ENCODE data around the gene METTL15. TPM values are rescaled to one million over a fixed set of nuclear protein-coding genes. Genes with fewer than 3 reads are reported as not detected.

METTL15 gene
- total RNA-seq, 1 experiment from 2014 or later: 9.1 TPM

GRCh38 chr11:28114731-28115130, 6.5 kb downstream of the METTL15 start:
- Mint-ChIP-seq H3K9me3 (no peaks in the 10 kb centered on the region), H3K27ac (no peak overlapping the region)
- peaks cover 2% of the 10 kb centered on the region; the same call in 1 of the 2 replicates for H3K79me2 ChIP-seq (ENCODE audit: insufficient read depth, low read length)

More at GRCh38 chr11:28114731-28115130, 6.5 kb downstream of the METTL15 start:
- H3K4me3 Mint-ChIP-seq: no peak overlapping the region
- Histone ChIP-seq H2BK5ac (ENCODE audit: insufficient read length, low read length) (no peak overlapping the region), H3K56ac (ENCODE audit: insufficient read length, low read depth, low read length) (no peak overlapping the region), H4K20me1 (ENCODE audit: control insufficient read depth, insufficient read depth, insufficient read length) (no peaks in the 10 kb centered on the region), H2BK20ac (ENCODE audit: low read depth, low read length, poor library complexity, severe bottlenecking) (no peak overlapping the region), H3K79me1 (ENCODE audit: insufficient read depth, low read depth, low read length, poor library complexity, severe bottlenecking) (no peaks in the 10 kb centered on the region), H3K23ac (ENCODE audit: insufficient read length, low read depth, low read length) (no peak overlapping the region), H3K4me1 (ENCODE audit: insufficient read depth, low read length) (no peaks in the 10 kb centered on the region), H2AFZ (ENCODE audit: low read length) (no peak overlapping the region), H2BK15ac (ENCODE audit: low read depth, low read length) (no peak overlapping the region), H3K27ac (ENCODE audit: insufficient read length, low read depth, low read length) (no peak overlapping the region), H3K4me2 (ENCODE audit: insufficient read depth, insufficient read length, low read length) (no peak overlapping the region), H3K9me3 (ENCODE audit: control insufficient read depth, low read depth, low read length) (no peaks in the 10 kb centered on the region), H4K91ac (ENCODE audit: insufficient read length, low read depth, low read length) (no peak overlapping the region), H3K27me3 (ENCODE audit: insufficient read depth, low read length) (no peaks in the 10 kb centered on the region), H3T11ph (ENCODE audit: low read length) (no peak overlapping the region), H2AK5ac (ENCODE audit: insufficient read length, low read length) (no peak overlapping the region), H3K9ac (ENCODE audit: extremely low read depth, insufficient read length, low read length) (no peak overlapping the region), H2BK12ac (ENCODE audit: insufficient read length, low read depth, low read length) (no peak overlapping the region), H3K14ac (ENCODE audit: insufficient read depth, low read length) (no peak overlapping the region), H2BK120ac (ENCODE audit: low read depth, low read length, poor library complexity, severe bottlenecking) (no peak overlapping the region), H3K18ac (ENCODE audit: insufficient read length, low read depth, low read length) (no peak overlapping the region), H4K5ac (ENCODE audit: insufficient read length, low read depth, low read length) (no peak overlapping the region), H3K23me2 (ENCODE audit: insufficient read length, low read depth, low read length, poor library complexity, severe bottlenecking) (peaks cover 4% of the 10 kb centered on the region), H3K4ac (ENCODE audit: low read depth, low read length) (no peak overlapping the region), H4K8ac (replicated peaks; ENCODE audit: insufficient read length, low read depth, low read length) (no peak overlapping the region)
- no peak for DNase-seq
- peaks cover 3 to 13% of the 10 kb centered on the region in 2 experiments for H3K4me1 Mint-ChIP-seq
- WGBS (ENCODE audit: extremely low coverage, insufficient read length, low lambda C conversion rate): no CpG with 5 or more reads among the region's 1 CpG
- H3K27me3 Mint-ChIP-seq (ENCODE audit: low read depth): no peaks in the 10 kb centered on the region
- no peak for TF ChIP-seq CTCF (conservative IDR thresholded peaks at IDR 0.05)
- peaks cover 0 to 19% (median 11%) of the 10 kb centered on the region in 3 experiments; a peak in 5 of 7 replicates for H3K36me3 Mint-ChIP-seq (ENCODE audit: insufficient read depth in 1 of 3, low read depth in 3 of 3)
